A549 (cell line): ENCODE results near the gene TRIM74.
"Not testable (repeated sequence)": the region's sequence is repeated elsewhere in the genome, so short reads cannot be mapped to it uniquely, and the experiment has no call there.

ENCODE experiments used
- CEBPB ChIP-seq, 2 experiments: fragments of >200 bp in 1 of 2; sonication (Bioruptor Twin) in 1 of 2; formaldehyde crosslinking in 1 of 2; IDR thresholded peaks; 2 replicates each; pipeline ENCODE4 v1.6.1; 2012 to 2016
- CHD2 ChIP-seq: fragments of 150-350 bp; IDR thresholded peaks from 2 replicates; pipeline ENCODE4 v1.6.1; 2014; ENCODE audit warnings: low read length; ENCODE audit not compliant: partially characterized antibody
- MYC ChIP-seq: IDR thresholded peaks from 2 replicates; pipeline ENCODE4 v1.6.1; 2012; ENCODE audit warnings: mild to moderate bottlenecking, inconsistent platforms, low read length, improper control_type of control experiment, borderline replicate concordance
- SMC3 ChIP-seq: fragments of >200 bp; sonication (Bioruptor Twin); formaldehyde crosslinking; IDR thresholded peaks from 3 replicates; pipeline ENCODE4 v1.6.1; 2018; ENCODE audit warnings: inconsistent platforms
- TF ChIP-seq, protein P1 (sequence below): fragments of >200 bp; sonication (Bioruptor Twin); formaldehyde crosslinking; IDR thresholded peaks from 3 replicates; pipeline ENCODE4 v1.5.1; 2016
- TF ChIP-seq, protein P2 (sequence below): fragments of 250-450 bp; sonication (Bioruptor Pico); IDR thresholded peaks from 2 replicates; pipeline ENCODE4 v1.5.0; 2021; ENCODE audit warnings: mild to moderate bottlenecking, moderate library complexity, borderline replicate concordance
- TF ChIP-seq, protein P3 (sequence below): fragments of 450-650 bp; IDR thresholded peaks from 2 replicates; pipeline ENCODE4 v1.6.1; 2014; ENCODE audit warnings: antibody characterized with exemption

DNA sequence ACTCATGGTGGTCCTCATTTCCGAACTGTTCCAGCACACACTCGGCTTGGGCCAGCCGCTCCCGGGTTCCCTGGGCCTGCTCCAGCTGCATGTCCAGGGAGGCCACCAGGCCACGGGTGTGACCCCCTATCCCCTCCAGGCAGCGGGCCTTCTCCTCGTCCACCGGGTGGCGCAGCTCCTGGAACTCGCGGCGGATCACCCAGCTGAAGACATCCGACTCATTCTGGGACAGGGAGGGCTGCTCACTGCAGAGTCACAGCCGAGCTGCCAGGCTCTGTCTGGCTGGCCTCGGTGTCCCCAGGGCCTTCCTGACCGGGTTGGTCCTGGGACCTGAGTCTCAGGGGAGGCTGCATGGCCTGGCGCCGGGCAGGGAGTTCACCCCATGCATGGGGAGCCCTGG, 9.2 kb downstream of the TRIM74 start:
- TF ChIP-seq, protein P1, sequence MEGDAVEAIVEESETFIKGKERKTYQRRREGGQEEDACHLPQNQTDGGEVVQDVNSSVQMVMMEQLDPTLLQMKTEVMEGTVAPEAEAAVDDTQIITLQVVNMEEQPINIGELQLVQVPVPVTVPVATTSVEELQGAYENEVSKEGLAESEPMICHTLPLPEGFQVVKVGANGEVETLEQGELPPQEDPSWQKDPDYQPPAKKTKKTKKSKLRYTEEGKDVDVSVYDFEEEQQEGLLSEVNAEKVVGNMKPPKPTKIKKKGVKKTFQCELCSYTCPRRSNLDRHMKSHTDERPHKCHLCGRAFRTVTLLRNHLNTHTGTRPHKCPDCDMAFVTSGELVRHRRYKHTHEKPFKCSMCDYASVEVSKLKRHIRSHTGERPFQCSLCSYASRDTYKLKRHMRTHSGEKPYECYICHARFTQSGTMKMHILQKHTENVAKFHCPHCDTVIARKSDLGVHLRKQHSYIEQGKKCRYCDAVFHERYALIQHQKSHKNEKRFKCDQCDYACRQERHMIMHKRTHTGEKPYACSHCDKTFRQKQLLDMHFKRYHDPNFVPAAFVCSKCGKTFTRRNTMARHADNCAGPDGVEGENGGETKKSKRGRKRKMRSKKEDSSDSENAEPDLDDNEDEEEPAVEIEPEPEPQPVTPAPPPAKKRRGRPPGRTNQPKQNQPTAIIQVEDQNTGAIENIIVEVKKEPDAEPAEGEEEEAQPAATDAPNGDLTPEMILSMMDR = not testable (repeated sequence)
- not testable (repeated sequence) for TF ChIP-seq CEBPB (IDR thresholded peaks at IDR 0.05); SMC3; CHD2; MYC
- TF ChIP-seq, protein P2, sequence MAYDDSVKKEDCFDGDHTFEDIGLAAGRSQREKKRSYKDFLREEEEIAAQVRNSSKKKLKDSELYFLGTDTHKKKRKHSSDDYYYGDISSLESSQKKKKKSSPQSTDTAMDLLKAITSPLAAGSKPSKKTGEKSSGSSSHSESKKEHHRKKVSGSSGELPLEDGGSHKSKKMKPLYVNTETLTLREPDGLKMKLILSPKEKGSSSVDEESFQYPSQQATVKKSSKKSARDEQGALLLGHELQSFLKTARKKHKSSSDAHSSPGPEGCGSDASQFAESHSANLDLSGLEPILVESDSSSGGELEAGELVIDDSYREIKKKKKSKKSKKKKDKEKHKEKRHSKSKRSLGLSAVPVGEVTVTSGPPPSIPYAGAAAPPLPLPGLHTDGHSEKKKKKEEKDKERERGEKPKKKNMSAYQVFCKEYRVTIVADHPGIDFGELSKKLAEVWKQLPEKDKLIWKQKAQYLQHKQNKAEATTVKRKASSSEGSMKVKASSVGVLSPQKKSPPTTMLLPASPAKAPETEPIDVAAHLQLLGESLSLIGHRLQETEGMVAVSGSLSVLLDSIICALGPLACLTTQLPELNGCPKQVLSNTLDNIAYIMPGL = not testable (repeated sequence)
- TF ChIP-seq, protein P3, sequence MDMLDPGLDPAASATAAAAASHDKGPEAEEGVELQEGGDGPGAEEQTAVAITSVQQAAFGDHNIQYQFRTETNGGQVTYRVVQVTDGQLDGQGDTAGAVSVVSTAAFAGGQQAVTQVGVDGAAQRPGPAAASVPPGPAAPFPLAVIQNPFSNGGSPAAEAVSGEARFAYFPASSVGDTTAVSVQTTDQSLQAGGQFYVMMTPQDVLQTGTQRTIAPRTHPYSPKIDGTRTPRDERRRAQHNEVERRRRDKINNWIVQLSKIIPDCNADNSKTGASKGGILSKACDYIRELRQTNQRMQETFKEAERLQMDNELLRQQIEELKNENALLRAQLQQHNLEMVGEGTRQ = not testable (repeated sequence)
